ENCODE measurements around the gene NPC1.

NPC1 gene

GRCh38 chr18:23530195-23530594 is 56.1 kb downstream of the NPC1 start:
- TF ChIP-seq CTCF (IDR thresholded peaks at IDR 0.05; ENCODE audit: low read depth, low read length) = no peak
- no peak overlapping the region for H3K4me3 ChIP-seq (ENCODE audit: low read depth, low read length)

- H3K4me3 ChIP-seq (ENCODE audit: low read depth, low read length) = no peak overlapping the region
- no peak for TF ChIP-seq CTCF (IDR thresholded peaks at IDR 0.05; ENCODE audit: low read depth, low read length)
Observed at GRCh38 chr18:23529604-23530003, 56.7 kb downstream of the NPC1 start.

- TF ChIP-seq CTCF (IDR thresholded peaks at IDR 0.05; ENCODE audit: low read depth, low read length) = no peak
- no peak overlapping the region for H3K4me3 ChIP-seq (ENCODE audit: low read depth, low read length)
Observed at GRCh38 chr18:23528580-23529472, 57.5 kb downstream of the NPC1 start.

GRCh38 chr18:23526501-23527063 is 59.7 kb downstream of the NPC1 start:
- no peak overlapping the region for H3K4me3 ChIP-seq (ENCODE audit: low read depth, low read length)
- TF ChIP-seq CTCF (IDR thresholded peaks at IDR 0.05; ENCODE audit: low read depth, low read length) = no peak

- H3K4me3 ChIP-seq (ENCODE audit: low read depth, low read length) = no peak overlapping the region
- no peak for TF ChIP-seq CTCF (IDR thresholded peaks at IDR 0.05; ENCODE audit: low read depth, low read length)
Observed at GRCh38 chr18:23524213-23524707, 62.0 kb downstream of the NPC1 start.

- no peak for TF ChIP-seq CTCF (IDR thresholded peaks at IDR 0.05; ENCODE audit: low read depth, low read length)
- no peak overlapping the region for H3K4me3 ChIP-seq (ENCODE audit: low read depth, low read length)
Observed at GRCh38 chr18:23523429-23524212, 62.7 kb downstream of the NPC1 start.

Measured in WI38 (cell line).